ENCODE results near the gene EPHB1.
"Not testable (repeated sequence)": the region's sequence is repeated elsewhere in the genome, so short reads cannot be mapped to it uniquely, and the experiment has no call there.

The EPHB1 gene

GRCh38 chr3:135005616-135006015, 210.6 kb downstream of the EPHB1 start:
- DNase-seq (ENCODE audit: low read depth): not testable (repeated sequence)

GRCh38 chr3:135007607-135008006, 212.5 kb downstream of the EPHB1 start:
- no peak for DNase-seq (ENCODE audit: low read depth)

GRCh38 chr3:135008326-135008725, 213.3 kb downstream of the EPHB1 start:
- no peak for DNase-seq (ENCODE audit: low read depth)

GRCh38 chr3:135009014-135009413, 214.0 kb downstream of the EPHB1 start:
- no peak for DNase-seq (ENCODE audit: low read depth)

GRCh38 chr3:135012101-135012500, 217.0 kb downstream of the EPHB1 start:
- DNase-seq (ENCODE audit: low read depth): no peak

GRCh38 chr3:135013206-135013605, 218.1 kb downstream of the EPHB1 start:
- DNase-seq (ENCODE audit: low read depth): no peak

- no peak for DNase-seq (ENCODE audit: low read depth)
Measured at GRCh38 chr3:135014566-135014965, 219.5 kb downstream of the EPHB1 start.

- no peak for DNase-seq (ENCODE audit: low read depth)
Measured at GRCh38 chr3:135017003-135017893, 222.2 kb downstream of the EPHB1 start.

- no peak for DNase-seq (ENCODE audit: low read depth)
Measured at GRCh38 chr3:135018149-135018923, 223.3 kb downstream of the EPHB1 start.

GRCh38 chr3:135020181-135020580, 225.1 kb downstream of the EPHB1 start:
- DNase-seq (ENCODE audit: low read depth): no peak

- no peak for DNase-seq (ENCODE audit: low read depth)
Measured at GRCh38 chr3:135023996-135024658, 229.1 kb downstream of the EPHB1 start.

- DNase-seq (ENCODE audit: low read depth): not testable (repeated sequence)
Measured at GRCh38 chr3:135030768-135031615, 235.9 kb downstream of the EPHB1 start.

- DNase-seq (ENCODE audit: low read depth): no peak
Measured at GRCh38 chr3:135033737-135034136, 238.7 kb downstream of the EPHB1 start.

- no peak for DNase-seq (ENCODE audit: low read depth)
Measured at GRCh38 chr3:135034291-135034768, 239.3 kb downstream of the EPHB1 start.

GRCh38 chr3:135034891-135035440, 239.9 kb downstream of the EPHB1 start:
- DNase-seq (ENCODE audit: low read depth): no peak

GRCh38 chr3:135038186-135038585, 243.1 kb downstream of the EPHB1 start:
- no peak for DNase-seq (ENCODE audit: low read depth)

GRCh38 chr3:135039536-135039935, 244.5 kb downstream of the EPHB1 start:
- DNase-seq (ENCODE audit: low read depth): not testable (repeated sequence)

- DNase-seq (ENCODE audit: low read depth): no peak
Measured at GRCh38 chr3:135040321-135041240, 245.5 kb downstream of the EPHB1 start.

- DNase-seq (ENCODE audit: low read depth): no peak
Measured at GRCh38 chr3:135041601-135042000, 246.5 kb downstream of the EPHB1 start.

GRCh38 chr3:135047061-135047460, 252.0 kb downstream of the EPHB1 start:
- DNase-seq (ENCODE audit: low read depth): no peak
